SK-N-SH treated with all-trans-retinoic acid at 6 μM for 48 hours (cell line): ENCODE measurements around the gene PET100.

Source experiments
- ATAC-seq: fragments of 200-7000 bp; cut with Tn5 transposase; 3 replicates; pipeline ENCODE4 v1.9.1; 2020; ENCODE audit warnings: mild to moderate bottlenecking, moderate library complexity
- BACH2 ChIP-seq: fragments of 250-450 bp; sonication (Bioruptor Pico); IDR thresholded peaks from 2 replicates; pipeline ENCODE4 v1.9.0; 2021; ENCODE audit warnings: mild to moderate bottlenecking, borderline replicate concordance
- CSDC2 ChIP-seq: fragments of 250-450 bp; sonication (Bioruptor Pico); IDR thresholded peaks from 2 replicates; pipeline ENCODE4 v1.5.0; 2020; ENCODE audit warnings: mild to moderate bottlenecking, moderate library complexity
- ESRRG ChIP-seq: fragments of 250-450 bp; sonication (Bioruptor Pico); IDR thresholded peaks from 2 replicates; pipeline ENCODE4 v1.6.1; 2021; ENCODE audit warnings: mild to moderate bottlenecking
- GLIS3 ChIP-seq: fragments of 250-450 bp; sonication (Bioruptor Pico); IDR thresholded peaks from 2 replicates; pipeline ENCODE4 v1.5.0; 2020; ENCODE audit warnings: mild to moderate bottlenecking, moderate library complexity
- ISL1 ChIP-seq: fragments of 250-450 bp; sonication (Bioruptor Pico); IDR thresholded peaks from 2 replicates; pipeline ENCODE4 v2.1.2; 2022; ENCODE audit warnings: mild to moderate bottlenecking, moderate library complexity
- OSR1 ChIP-seq: fragments of 250-450 bp; sonication (Bioruptor Pico); IDR thresholded peaks from 2 replicates; pipeline ENCODE4 v1.8.0; 2022; ENCODE audit warnings: moderate library complexity, mild to moderate bottlenecking, inconsistent platforms
- POU6F1 ChIP-seq: fragments of 250-450 bp; sonication (Bioruptor Pico); IDR thresholded peaks from 2 replicates; pipeline ENCODE4 v1.8.0; 2021; ENCODE audit warnings: low read depth, mild to moderate bottlenecking, moderate library complexity, borderline replicate concordance
- PPARA ChIP-seq: fragments of 250-450 bp; sonication (Bioruptor Pico); IDR thresholded peaks from 2 replicates; pipeline ENCODE4 v1.5.0; 2020; ENCODE audit warnings: mild to moderate bottlenecking, borderline replicate concordance
- RARB ChIP-seq: fragments of 250-450 bp; sonication (Bioruptor Pico); IDR thresholded peaks from 2 replicates; pipeline ENCODE4 v1.8.0; 2021; ENCODE audit warnings: mild to moderate bottlenecking, moderate library complexity
- SNAI2 ChIP-seq: fragments of 250-450 bp; sonication (Bioruptor Pico); IDR thresholded peaks from 2 replicates; pipeline ENCODE4 v1.5.0; 2020; ENCODE audit warnings: mild to moderate bottlenecking, moderate library complexity
- TCF4 ChIP-seq: fragments of 250-450 bp; sonication (Bioruptor Pico); IDR thresholded peaks from 2 replicates; pipeline ENCODE4 v1.8.0; 2021; ENCODE audit warnings: mild to moderate bottlenecking, moderate library complexity, borderline replicate concordance
- TOX ChIP-seq: fragments of 250-450 bp; sonication (Bioruptor Pico); IDR thresholded peaks from 2 replicates; pipeline ENCODE4 v1.8.0; 2021; ENCODE audit warnings: mild to moderate bottlenecking, moderate library complexity, borderline replicate concordance
- ZC3H10 ChIP-seq: fragments of 250-450 bp; sonication (Bioruptor Pico); IDR thresholded peaks from 2 replicates; pipeline ENCODE4 v1.5.1; 2021; ENCODE audit warnings: mild to moderate bottlenecking, moderate library complexity
- ZFP3 ChIP-seq: fragments of 250-450 bp; sonication (Bioruptor Pico); IDR thresholded peaks from 2 replicates; pipeline ENCODE4 v1.5.0; 2020; ENCODE audit warnings: mild to moderate bottlenecking, moderate library complexity
- ZFP30 ChIP-seq: fragments of 450-650 bp; formaldehyde crosslinking; IDR thresholded peaks from 2 replicates; pipeline ENCODE4 v1.5.0; 2022; ENCODE audit warnings: mild to moderate bottlenecking, moderate library complexity
- ZNF70 ChIP-seq: fragments of 450-650 bp; formaldehyde crosslinking; IDR thresholded peaks from 2 replicates; pipeline ENCODE4 v1.5.0; 2020; ENCODE audit warnings: mild to moderate bottlenecking, moderate library complexity
- ZNF8 ChIP-seq: fragments of 450-650 bp; formaldehyde crosslinking; IDR thresholded peaks from 2 replicates; pipeline ENCODE4 v1.5.0; 2020; ENCODE audit warnings: mild to moderate bottlenecking, moderate library complexity
- TF ChIP-seq, protein P1 (sequence below): fragments of 250-450 bp; sonication (Bioruptor Pico); IDR thresholded peaks from 2 replicates; pipeline ENCODE4 v1.5.0; 2020; ENCODE audit warnings: mild to moderate bottlenecking, moderate library complexity

The PET100 gene

DNA sequence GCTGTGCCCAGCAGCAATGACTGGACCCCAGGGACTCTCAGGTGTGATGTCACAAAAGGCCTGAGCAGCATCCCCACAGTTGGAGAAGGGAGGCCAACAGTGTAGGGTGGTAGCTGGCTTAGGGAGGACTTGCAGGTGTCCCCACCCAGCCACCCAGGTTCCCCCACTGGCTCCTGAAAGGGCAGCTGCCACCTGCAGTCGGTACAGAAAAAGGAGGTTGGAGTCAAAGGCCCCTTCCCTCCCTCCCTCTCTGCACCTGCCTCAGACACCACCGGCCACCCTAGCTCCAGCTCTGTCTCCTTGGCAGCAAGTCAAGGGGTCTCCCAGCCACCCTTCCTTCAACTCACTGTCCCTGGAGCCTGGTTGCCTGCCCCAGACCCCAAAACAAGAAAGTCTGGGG is 4.1 kb downstream of the PET100 start, which contains the start of gene PCP2 (continued):
- TF ChIP-seq, protein P1, sequence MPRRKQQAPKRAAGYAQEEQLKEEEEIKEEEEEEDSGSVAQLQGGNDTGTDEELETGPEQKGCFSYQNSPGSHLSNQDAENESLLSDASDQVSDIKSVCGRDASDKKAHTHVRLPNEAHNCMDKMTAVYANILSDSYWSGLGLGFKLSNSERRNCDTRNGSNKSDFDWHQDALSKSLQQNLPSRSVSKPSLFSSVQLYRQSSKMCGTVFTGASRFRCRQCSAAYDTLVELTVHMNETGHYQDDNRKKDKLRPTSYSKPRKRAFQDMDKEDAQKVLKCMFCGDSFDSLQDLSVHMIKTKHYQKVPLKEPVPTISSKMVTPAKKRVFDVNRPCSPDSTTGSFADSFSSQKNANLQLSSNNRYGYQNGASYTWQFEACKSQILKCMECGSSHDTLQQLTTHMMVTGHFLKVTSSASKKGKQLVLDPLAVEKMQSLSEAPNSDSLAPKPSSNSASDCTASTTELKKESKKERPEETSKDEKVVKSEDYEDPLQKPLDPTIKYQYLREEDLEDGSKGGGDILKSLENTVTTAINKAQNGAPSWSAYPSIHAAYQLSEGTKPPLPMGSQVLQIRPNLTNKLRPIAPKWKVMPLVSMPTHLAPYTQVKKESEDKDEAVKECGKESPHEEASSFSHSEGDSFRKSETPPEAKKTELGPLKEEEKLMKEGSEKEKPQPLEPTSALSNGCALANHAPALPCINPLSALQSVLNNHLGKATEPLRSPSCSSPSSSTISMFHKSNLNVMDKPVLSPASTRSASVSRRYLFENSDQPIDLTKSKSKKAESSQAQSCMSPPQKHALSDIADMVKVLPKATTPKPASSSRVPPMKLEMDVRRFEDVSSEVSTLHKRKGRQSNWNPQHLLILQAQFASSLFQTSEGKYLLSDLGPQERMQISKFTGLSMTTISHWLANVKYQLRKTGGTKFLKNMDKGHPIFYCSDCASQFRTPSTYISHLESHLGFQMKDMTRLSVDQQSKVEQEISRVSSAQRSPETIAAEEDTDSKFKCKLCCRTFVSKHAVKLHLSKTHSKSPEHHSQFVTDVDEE (CRISPR knock-in tag) = no peak

- TF ChIP-seq TCF4 (CRISPR knock-in tag) (no peak), ESRRG (CRISPR knock-in tag) (no peak), RARB (CRISPR knock-in tag) (no peak), TOX (CRISPR knock-in tag) (no peak), ISL1 (no peak), POU6F1 (CRISPR knock-in tag) (no peak), OSR1 (CRISPR knock-in tag) (no peak), ZNF8 (CRISPR knock-in tag) (no peak), ZC3H10 (CRISPR knock-in tag) (no peak), ZFP3 (CRISPR knock-in tag) (no peak), CSDC2 (CRISPR knock-in tag) (no peak), SNAI2 (CRISPR knock-in tag) (no peak), PPARA (CRISPR knock-in tag) (no peak), BACH2 (CRISPR knock-in tag) (no peak), GLIS3 (CRISPR knock-in tag) (no peak), ZNF70 (CRISPR knock-in tag) (no peak)
- TF ChIP-seq, protein P1 (CRISPR knock-in tag) = no peak
- ATAC-seq = no peak
These were observed 6.1 kb downstream of the PET100 start for GRCh38 chr19:7635670-7636069.

DNA sequence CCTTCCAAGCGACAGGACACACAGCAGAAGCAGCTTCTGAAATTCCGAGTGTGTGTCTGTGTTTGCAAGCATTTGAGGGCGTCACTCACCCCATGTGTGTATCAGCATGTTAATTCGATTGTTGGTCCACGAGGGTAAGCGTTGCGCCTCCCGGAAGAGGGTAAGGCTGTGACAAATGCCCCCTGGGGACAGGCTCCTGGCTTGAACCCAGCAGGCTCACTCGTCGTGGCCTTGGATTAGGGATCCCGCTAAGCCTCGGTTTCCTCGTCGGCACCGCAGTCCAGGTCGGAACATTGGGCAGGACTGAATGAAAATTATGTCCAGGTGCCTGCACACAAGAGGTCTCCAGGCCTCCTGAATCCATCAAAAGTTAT is 6.7 kb downstream of the PET100 start:
- TF ChIP-seq SNAI2 (CRISPR knock-in tag) = no peak
- no peak for TF ChIP-seq ESRRG (CRISPR knock-in tag)
- no peak for TF ChIP-seq PPARA (CRISPR knock-in tag)
- TF ChIP-seq, protein P1 (CRISPR knock-in tag) = no peak
- TF ChIP-seq BACH2 (CRISPR knock-in tag) = no peak
- TF ChIP-seq ISL1 = no peak
- TF ChIP-seq ZNF70 (CRISPR knock-in tag) = no peak
- TF ChIP-seq TCF4 (CRISPR knock-in tag) = no peak
- ATAC-seq = no peak

DNA sequence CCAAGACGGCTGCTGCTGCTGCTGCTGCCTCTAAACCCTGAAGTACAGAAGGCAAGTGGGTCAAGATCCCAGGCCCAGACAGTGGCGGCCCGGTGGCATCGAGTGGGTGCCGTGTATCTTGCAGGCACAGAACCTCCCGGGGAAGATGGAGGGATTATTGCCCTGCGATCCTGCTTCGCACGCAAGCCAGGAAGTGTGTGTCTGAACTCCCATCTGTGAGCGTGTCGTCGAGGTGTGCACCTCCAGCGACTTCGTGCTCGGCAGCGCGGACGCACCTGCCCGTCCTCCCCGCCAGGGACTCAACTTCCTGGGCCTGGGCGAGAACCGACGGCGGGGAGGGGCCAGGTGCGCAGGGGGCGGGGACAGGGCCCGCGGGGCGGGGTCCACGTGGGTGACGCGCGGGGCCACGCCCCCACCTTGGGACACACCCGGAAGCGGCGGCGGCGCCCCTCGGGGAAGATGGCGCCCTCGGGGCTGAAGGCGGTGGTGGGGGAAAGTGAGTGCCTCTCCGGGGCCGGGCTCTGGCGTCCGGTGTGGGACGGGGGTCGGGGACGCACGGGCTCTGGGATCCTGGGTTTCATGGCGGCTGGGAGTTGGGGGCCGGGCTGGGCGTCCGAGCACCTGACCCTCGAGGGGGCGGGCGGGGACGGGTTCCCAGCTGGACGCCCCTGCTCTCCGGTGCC is 7.2 kb downstream of the PET100 start, which contains the start of gene STXBP2:
TSS of gene STXBP2 (plus strand) at position 420 of the 683 bp plus-strand sequence. CDS start at position 460, 40 bp downstream.
- TF ChIP-seq ZNF8 (CRISPR knock-in tag) (no peak), ZFP30 (CRISPR knock-in tag) (no peak)
- ATAC-seq = no peak; the same call in 1 of the 3 replicates
